Stomach (tissue), 9 donors: ENCODE measurements around the gene MAK. TPM values are rescaled to one million over a fixed set of nuclear protein-coding genes. Genes with fewer than 3 reads are reported as not detected.
"Not testable (repeated sequence)": the region's sequence is repeated elsewhere in the genome, so short reads cannot be mapped to it uniquely, and the experiment has no call there.

Source experiments
- DNase-seq, 2 donors: peaks; one replicate each; pipeline versions ENCODE4 v3.0.0 to v3.0.0-alpha.2; 2013 to 2019
- H3K27ac ChIP-seq, 5 donors: fragments of 200-600 bp in 4 of 5; sonication (generic) in 4 of 5; one replicate each; pipeline ENCODE4 v1.5.1; 2013 to 2019; ENCODE audit warnings: mild to moderate bottlenecking in 1 of 5, moderate library complexity in 1 of 5
- H3K27me3 ChIP-seq, 3 donors: fragments of 200-600 bp; sonication (generic); one replicate each; pipeline ENCODE4 v1.5.1; 2017 to 2019; ENCODE audit warnings: mixed run types in 1 of 3
- H3K36me3 ChIP-seq, 4 donors: fragments of 200-600 bp; sonication (generic); 1 replicate in 3 of 4; 2 replicates in 1 of 4; pipeline ENCODE4 v1.5.1; 2016 to 2019
- H3K4me1 ChIP-seq, 4 donors: fragments of 200-600 bp; sonication (generic); one replicate each; pipeline ENCODE4 v1.5.1; 2016 to 2019
- H3K4me3 ChIP-seq, 4 donors: fragments of 200-600 bp; sonication (generic) in 3 of 4; one replicate each; pipeline ENCODE4 v1.5.1; 2016 to 2019; ENCODE audit warnings: mild to moderate bottlenecking in 1 of 4
- H3K9me3 ChIP-seq, 4 donors: fragments of 200-600 bp; sonication (generic); one replicate each; pipeline ENCODE4 v1.5.1; 2016 to 2019
- CTCF ChIP-seq, 7 experiments: fragments of 450-650 bp in 4 of 7; fragments of 200-600 bp in 3 of 7; sonication (generic) in 3 of 7; IDR thresholded peaks; one replicate each; pipeline ENCODE4 v1.5.1; 2016 to 2019; ENCODE audit warnings: antibody characterized with exemption in 7 of 7, control low read depth in 2 of 7, mild to moderate bottlenecking in 1 of 7
- EP300 ChIP-seq: sonication (generic); formaldehyde crosslinking; IDR thresholded peaks from one replicate; pipeline ENCODE4 v1.6.1; 2017; ENCODE audit warnings: antibody characterized with exemption
- POLR2A ChIP-seq, 4 donors: fragments of 450-650 bp; IDR thresholded peaks; one replicate each; pipeline ENCODE4 v1.6.1; 2016; ENCODE audit warnings: antibody characterized with exemption in 4 of 4, control low read depth in 2 of 4, mild to moderate bottlenecking in 1 of 4, moderate library complexity in 1 of 4
- POLR2AphosphoS5 ChIP-seq, 3 donors: sonication (generic); formaldehyde crosslinking; IDR thresholded peaks; one replicate each; pipeline ENCODE4 v1.6.1; 2016; ENCODE audit warnings: antibody characterized with exemption in 3 of 3
- WGBS, 5 donors: extraction: QIAGEN DNeasy Blood & Tissue Kit in 3 of 5; methylation state at CpG; one replicate each; pipeline versions ENCODE4 v1.1.5 to v1.1.7; 2013 to 2018; 5-methylcytosine and 5-hydroxymethylcytosine counted together
- intact Hi-C: fragments of 100-400 bp; cut with DNase I; formaldehyde crosslinking; loops from one replicate; pipeline ENCODE4 v1.15.1; 2023; ENCODE audit warnings: low total_unique reads
- polyA plus RNA-seq, 3 donors: library from polyadenylated mRNA; stranded (reverse); fragments of 200-250 nt; gene quantifications; one replicate each; pipeline ENCODE4 v1.2.3, GENCODE V29; 2013
- total RNA-seq, 5 donors: library from RNA; depleted of rRNA; stranded (reverse); fragments of >200 nt; gene quantifications; one replicate each; pipeline versions ENCODE4 v1.1.0 to v1.2.3, GENCODE V29; 2014 to 2016
- donor health status: healthy with polysubstance abuse.
- donor health status: Bipolar disorder and iron deficiency.
- donor health status: healthy.

MAK gene
- total and polyA plus RNA-seq, 8 donors = 0.05 to 1.0 (median 0.06) TPM; not detected in 5

- Histone ChIP-seq H3K36me3 (no peaks in the 10 kb centered on the region), H3K27me3 (peaks cover 14 to 96% (median 65%) of the 10 kb centered on the region in 3 donors), H3K4me1 (peaks cover 7 to 43% (median 28%) of the 10 kb centered on the region in 4 donors), H3K27ac (no peak overlapping the region), H3K4me3 (no peak overlapping the region), H3K9me3 (peaks cover 0 to 7% (median 0%) of the 10 kb centered on the region in 4 donors)
- intact Hi-C loops = no loop called here
- DNase-seq = no peak
- TF ChIP-seq CTCF (IDR thresholded peaks at IDR 0.05) = no peak
- 12 to 24% (median 20%) methylated on average over 48 to 51 of the region's 51 CpGs for WGBS, 5 donors
Measured at GRCh38 chr6:10883312-10884244, 45.2 kb upstream of the MAK start.

- no peak overlapping the region for H3K4me3 ChIP-seq
- WGBS, 5 donors = 5 to 12% (median 8%) methylated on average over 28 of the region's 28 CpGs
Measured at GRCh38 chr6:10882657-10883171, 44.4 kb upstream of the MAK start.

GRCh38 chr6:10882253-10882630 lies 43.9 kb upstream of the MAK start:
- DNase-seq, H3K27ac ChIP-seq, H3K4me3 ChIP-seq, H3K9me3 ChIP-seq, intact Hi-C loops, H3K36me3 ChIP-seq: not testable (repeated sequence)
- 19 to 29% (median 26%) methylated on average over 14 of the region's 14 CpGs for WGBS, 5 donors
- Histone ChIP-seq H3K4me1 (peaks cover 7 to 39% (median 28%) of the 10 kb centered on the region in 4 donors), H3K27me3 (peaks cover 14 to 84% (median 60%) of the 10 kb centered on the region in 3 donors)

More at GRCh38 chr6:10882657-10883171, 44.4 kb upstream of the MAK start:
- Histone ChIP-seq H3K27me3 (peaks cover 14 to 89% (median 65%) of the 10 kb centered on the region in 3 donors), H3K4me1 (peaks cover 7 to 43% (median 28%) of the 10 kb centered on the region in 4 donors), H3K36me3 (no peaks in the 10 kb centered on the region), H3K9me3 (peaks cover 0 to 7% (median 0%) of the 10 kb centered on the region in 4 donors), H3K27ac (no peak overlapping the region)
- TF ChIP-seq POLR2AphosphoS5 (IDR thresholded peaks at IDR 0.05) (no peak), CTCF (IDR thresholded peaks at IDR 0.05) (no peak), POLR2A (IDR thresholded peaks at IDR 0.05) (no peak), EP300 (no peak)
- intact Hi-C loops = no loop called here
- peak in 1 of 2 donors; percentile 44 for DNase-seq

- Histone ChIP-seq H3K9me3 (peaks cover 0 to 7% (median 0%) of the 10 kb centered on the region in 4 donors), H3K4me3 (no peak overlapping the region), H3K27ac (no peak overlapping the region), H3K27me3 (peaks cover 14 to 66% (median 43%) of the 10 kb centered on the region in 3 donors), H3K36me3 (no peaks in the 10 kb centered on the region), H3K4me1 (peaks cover 0 to 26% (median 15%) of the 10 kb centered on the region in 4 donors)
- TF ChIP-seq EP300 = no peak
- TF ChIP-seq POLR2A (IDR thresholded peaks at IDR 0.05) = no peak
- no peak for TF ChIP-seq POLR2AphosphoS5 (IDR thresholded peaks at IDR 0.05)
- no peak for TF ChIP-seq CTCF (IDR thresholded peaks at IDR 0.05)
- intact Hi-C loops = no loop called here
- WGBS, 5 donors = 93 to 100% (median 96%) methylated on average over 2 of the region's 2 CpGs
- DNase-seq = no peak
Measured at GRCh38 chr6:10880366-10880765, 42.0 kb upstream of the MAK start.
